Caco-2 (cell line): ENCODE data around the gene SLC6A13. TPM values are rescaled to one million over a fixed set of nuclear protein-coding genes. Genes with fewer than 3 reads are reported as not detected.

Source experiments
- BruUV-seq: library from RNA; stranded (reverse); fragments of 400-500 nt; replicated peaks from 2 replicates; lab custom pipeline; 2021; lab: Mats Ljungman, UMichigan
- CTCF ChIA-PET: fragments of 300-600 bp; sonication (Branson Sonifier 250); formaldehyde crosslinking; loops from one replicate; lab custom pipeline; 2022; ENCODE audit warnings: antibody characterized with exemption; lab: Charles Lee
- POLR2A ChIA-PET: fragments of 300-600 bp; sonication (Branson Sonifier 250); formaldehyde crosslinking; loops from one replicate; lab custom pipeline; 2022; ENCODE audit warnings: antibody characterized with exemption; lab: Charles Lee
- DNase-seq, 2 experiments: peaks; one replicate each; pipeline versions ENCODE4 v3.0.0 to v3.0.0-alpha.2; 2020 to 2022
- H3K27me3 ChIP-seq: replicated peaks from 2 replicates; pipeline ENCODE4 v1.6.0; 2011; ENCODE audit warnings: low read length; ENCODE audit not compliant: control insufficient read depth, insufficient read depth
- H3K36me3 ChIP-seq: 2 replicates; pipeline ENCODE4 v1.5.1; 2011; ENCODE audit warnings: low read length; ENCODE audit not compliant: control insufficient read depth, insufficient read depth
- H3K4me1 ChIP-seq: fragments of 250-450 bp; sonication (Bioruptor Pico); 2 replicates; pipeline ENCODE4 v1.5.1; 2020; ENCODE audit warnings: mild to moderate bottlenecking
- H3K4me3 ChIP-seq: 2 replicates; pipeline ENCODE4 v1.5.1; 2011; ENCODE audit warnings: low read depth, mild to moderate bottlenecking, control low read depth, low read length
- H3K9me3 ChIP-seq: fragments of 250-450 bp; sonication (Bioruptor Pico); 2 replicates; pipeline ENCODE4 v1.5.1; 2020; ENCODE audit warnings: mild to moderate bottlenecking, moderate library complexity
- H3K27ac Mint-ChIP-seq: one replicate; pipeline ENCODE4 v1.8.0; 2022; ENCODE audit warnings: mixed read lengths; ENCODE audit not compliant: unreplicated experiment
- H3K27me3 Mint-ChIP-seq: one replicate; pipeline ENCODE4 v1.8.0; 2022; ENCODE audit warnings: mixed read lengths; ENCODE audit not compliant: insufficient read depth, unreplicated experiment
- H3K36me3 Mint-ChIP-seq: one replicate; pipeline ENCODE4 v1.8.0; 2022; ENCODE audit warnings: mild to moderate bottlenecking, mixed read lengths; ENCODE audit not compliant: insufficient read depth, unreplicated experiment
- H3K4me1 Mint-ChIP-seq: one replicate; pipeline ENCODE4 v1.8.0; 2022; ENCODE audit warnings: low read depth, mixed read lengths; ENCODE audit not compliant: unreplicated experiment
- H3K4me3 Mint-ChIP-seq: one replicate; pipeline ENCODE4 v1.8.0; 2022; ENCODE audit warnings: mild to moderate bottlenecking, moderate library complexity, mixed read lengths; ENCODE audit not compliant: unreplicated experiment
- H3K9me3 Mint-ChIP-seq: one replicate; pipeline ENCODE4 v1.8.0; 2022; ENCODE audit warnings: mixed read lengths; ENCODE audit not compliant: unreplicated experiment
- CTCF ChIP-seq, 2 experiments: fragments of 200-600 bp in 1 of 2; IDR thresholded peaks; 1 replicate in 1 of 2; 2 replicates in 1 of 2; pipeline versions ENCODE4 v1.5.1 to v1.8.0; 2011 to 2022; ENCODE audit warnings: antibody characterized with exemption in 1 of 2, control low read depth in 1 of 2, inconsistent platforms in 1 of 2, low read depth in 1 of 2, low read length in 1 of 2, mild to moderate bottlenecking in 1 of 2, moderate library complexity in 1 of 2; ENCODE audit not compliant: insufficient read depth in 1 of 2, severe bottlenecking in 1 of 2, unreplicated experiment in 1 of 2
- intact Hi-C: fragments of 100-400 bp; cut with micrococcal nuclease; formaldehyde crosslinking; loops from one replicate; pipeline ENCODE4 v1.10.0; 2022; ENCODE audit not compliant: unreplicated experiment
- total RNA-seq: library from RNA; stranded (reverse); gene quantifications from 2 replicates; pipeline ENCODE4 v1.2.3, GENCODE V29; 2022

SLC6A13 gene
- total RNA-seq, 1 experiment from 2014 or later, result 1.0 TPM

- H3K4me3 ChIP-seq, result no peak overlapping the region
- no peak for TF ChIP-seq CTCF (IDR thresholded peaks at IDR 0.05; ENCODE audit: insufficient read depth in 1 of 2, low read depth in 1 of 2, low read length in 1 of 2, severe bottlenecking in 1 of 2, unreplicated experiment in 1 of 2)
- ChIA-PET POLR2A (no interaction called here), CTCF (no interaction called here)
- H3K4me1 Mint-ChIP-seq, result no peaks in the 10 kb centered on the region
- H3K27me3 Mint-ChIP-seq, result peaks cover 14% of the 10 kb centered on the region
- no peaks in the 10 kb centered on the region for H3K36me3 ChIP-seq
- H3K4me1 ChIP-seq, result no peaks in the 10 kb centered on the region
- BruUV-seq, result no TSS peak
- H3K4me3 Mint-ChIP-seq, result no peak overlapping the region
- intact Hi-C loops, result no loop called here
- no peaks in the 10 kb centered on the region for H3K27me3 ChIP-seq
- H3K27ac Mint-ChIP-seq, result no peak overlapping the region
- H3K36me3 Mint-ChIP-seq, result no peaks in the 10 kb centered on the region
- H3K9me3 ChIP-seq, result peaks cover 3% of the 10 kb centered on the region
- H3K9me3 Mint-ChIP-seq, result peaks cover 8% of the 10 kb centered on the region
- DNase-seq, result no peak
These were observed 10.0 kb downstream of the SLC6A13 start for GRCh38 chr12:252636-253035.

- H3K9me3 ChIP-seq, result peaks cover 13% of the 10 kb centered on the region
- TF ChIP-seq CTCF (IDR thresholded peaks at IDR 0.05; ENCODE audit: insufficient read depth in 1 of 2, low read depth in 1 of 2, low read length in 1 of 2, severe bottlenecking in 1 of 2, unreplicated experiment in 1 of 2), result no peak
- H3K36me3 Mint-ChIP-seq, result no peaks in the 10 kb centered on the region
- intact Hi-C loops, result no loop called here
- H3K27me3 Mint-ChIP-seq, result peaks cover 17% of the 10 kb centered on the region
- no TSS peak for BruUV-seq
- H3K4me3 ChIP-seq, result no peak overlapping the region
- DNase-seq, result no peak
- H3K4me1 Mint-ChIP-seq, result no peaks in the 10 kb centered on the region
- POLR2A ChIA-PET, result no interaction called here
- peaks cover 28% of the 10 kb centered on the region for H3K9me3 Mint-ChIP-seq
- H3K27me3 ChIP-seq, result no peaks in the 10 kb centered on the region
- H3K27ac Mint-ChIP-seq, result no peak overlapping the region
- no peak overlapping the region for H3K4me3 Mint-ChIP-seq
- no peaks in the 10 kb centered on the region for H3K4me1 ChIP-seq
- CTCF ChIA-PET, result interaction anchor here (0.6 kb wide), 1 partner anchor 30 kb away, joined by 4 read pairs; no protein-coding TSS in a partner anchor
- H3K36me3 ChIP-seq, result no peaks in the 10 kb centered on the region
These were observed 15.4 kb downstream of the SLC6A13 start for GRCh38 chr12:247271-247670.

GRCh38 chr12:243381-243780, 19.3 kb downstream of the SLC6A13 start:
- CTCF ChIA-PET, result no interaction called here
- no TSS peak for BruUV-seq
- POLR2A ChIA-PET, result no interaction called here

More at GRCh38 chr12:243381-243780, 19.3 kb downstream of the SLC6A13 start:
- Mint-ChIP-seq H3K36me3 (no peaks in the 10 kb centered on the region), H3K9me3 (peaks cover 31% of the 10 kb centered on the region), H3K4me1 (no peaks in the 10 kb centered on the region), H3K27me3 (peaks cover 15% of the 10 kb centered on the region), H3K4me3 (no peak overlapping the region), H3K27ac (no peak overlapping the region)
- no peak for TF ChIP-seq CTCF (IDR thresholded peaks at IDR 0.05; ENCODE audit: insufficient read depth in 1 of 2, low read depth in 1 of 2, low read length in 1 of 2, severe bottlenecking in 1 of 2, unreplicated experiment in 1 of 2)
- Histone ChIP-seq H3K4me3 (no peak overlapping the region), H3K9me3 (peaks cover 14% of the 10 kb centered on the region), H3K36me3 (no peaks in the 10 kb centered on the region), H3K4me1 (no peaks in the 10 kb centered on the region), H3K27me3 (no peaks in the 10 kb centered on the region)
- intact Hi-C loops, result no loop called here
- peak in 1 of 2 experiments; percentile 22 for DNase-seq
